HG03139 (cell line): ENCODE results near the gene CYTL1.
"Not testable (repeated sequence)": the region's sequence is repeated elsewhere in the genome, so short reads cannot be mapped to it uniquely, and the experiment has no call there.

Experiments
- ATAC-seq: cut with Tn5 transposase; IDR thresholded peaks from one replicate; pipeline ENCODE4 v1.9.1; 2021; ENCODE audit not compliant: unreplicated experiment

CYTL1 gene

GRCh38 chr4:5034206-5034605 is 14.9 kb upstream of the CYTL1 start:
- ATAC-seq, result no peak

GRCh38 chr4:5033281-5033841 is 14.1 kb upstream of the CYTL1 start:
- no peak for ATAC-seq

- ATAC-seq, result no peak
Observed at GRCh38 chr4:5032813-5033212, 13.6 kb upstream of the CYTL1 start.

- no peak for ATAC-seq
Observed at GRCh38 chr4:5030927-5031326, 11.7 kb upstream of the CYTL1 start.

GRCh38 chr4:5030221-5030620 is 11.0 kb upstream of the CYTL1 start:
- no peak for ATAC-seq

GRCh38 chr4:5029447-5029846 is 10.2 kb upstream of the CYTL1 start:
- ATAC-seq, result no peak

- ATAC-seq, result no peak
Observed at GRCh38 chr4:5028480-5028879, 9.2 kb upstream of the CYTL1 start.

DNA sequence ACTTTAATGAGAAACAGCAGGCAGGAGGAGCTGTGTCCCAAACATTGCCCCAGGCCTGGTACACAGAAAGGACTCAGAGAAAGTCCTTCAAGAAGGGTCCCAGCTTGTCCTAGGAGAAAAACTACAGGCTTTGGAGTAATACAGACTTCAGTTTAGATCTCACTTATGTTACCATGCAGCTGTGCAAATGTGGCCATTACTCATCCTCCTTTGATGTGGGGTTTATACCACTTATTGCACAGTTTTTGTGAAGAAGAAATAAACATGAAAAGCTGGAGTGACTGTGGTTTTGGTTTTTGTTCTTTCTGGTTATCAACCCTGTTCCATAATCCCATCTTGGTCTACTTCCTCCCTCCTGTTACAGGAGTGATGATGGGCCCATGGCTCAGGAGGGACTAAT is 8.1 kb upstream of the CYTL1 start:
- no peak for ATAC-seq

DNA sequence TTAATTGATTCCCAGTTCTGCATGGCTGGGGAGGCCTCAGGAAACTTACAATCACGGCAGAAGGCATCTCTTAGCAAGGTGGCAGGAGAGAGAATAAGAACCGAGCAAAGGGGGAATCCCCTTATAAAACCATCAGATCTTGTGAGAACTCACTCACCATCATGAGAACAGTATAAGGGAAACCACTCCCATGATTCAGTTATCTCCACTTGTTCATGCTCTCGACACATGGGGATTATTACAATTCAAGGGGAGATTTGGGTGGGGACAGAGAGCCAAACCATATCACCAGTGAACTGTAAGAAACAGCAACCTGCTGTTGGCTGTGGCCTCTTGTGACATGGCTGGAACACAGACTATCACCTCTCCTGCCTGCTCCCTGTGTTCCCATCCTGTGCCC is 7.1 kb upstream of the CYTL1 start:
- no peak for ATAC-seq

DNA sequence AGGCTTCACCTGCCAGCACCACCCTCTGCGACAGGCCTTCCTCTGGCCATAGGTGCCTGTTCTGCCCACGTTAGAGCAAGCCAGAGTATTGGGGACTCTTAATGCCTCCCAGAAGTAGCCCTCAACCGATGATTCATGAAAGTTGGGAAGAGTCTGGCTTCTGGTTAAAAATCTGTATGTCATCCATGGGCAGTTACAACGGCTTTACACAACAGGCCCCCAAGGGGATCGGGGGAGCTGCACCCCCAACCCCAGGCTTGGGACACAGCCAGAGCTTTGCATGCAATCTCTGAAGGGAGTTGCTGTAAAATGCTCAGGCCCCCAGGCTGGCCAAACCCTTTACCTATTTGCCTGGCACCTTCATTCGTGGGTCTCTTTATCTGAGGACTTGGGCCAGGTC is 5.4 kb upstream of the CYTL1 start:
- ATAC-seq, result no peak

- ATAC-seq, result no peak
Observed at GRCh38 chr4:5021546-5021945, 2.3 kb upstream of the CYTL1 start.

- ATAC-seq, result no peak
Observed at GRCh38 chr4:5020341-5020740, 1.1 kb upstream of the CYTL1 start.

- no peak for ATAC-seq
Observed at GRCh38 chr4:5019796-5020195, 538 bp upstream of the CYTL1 start.

- ATAC-seq, result no peak
Observed at GRCh38 chr4:5018603-5019002, 655 bp downstream of the CYTL1 start.

DNA sequence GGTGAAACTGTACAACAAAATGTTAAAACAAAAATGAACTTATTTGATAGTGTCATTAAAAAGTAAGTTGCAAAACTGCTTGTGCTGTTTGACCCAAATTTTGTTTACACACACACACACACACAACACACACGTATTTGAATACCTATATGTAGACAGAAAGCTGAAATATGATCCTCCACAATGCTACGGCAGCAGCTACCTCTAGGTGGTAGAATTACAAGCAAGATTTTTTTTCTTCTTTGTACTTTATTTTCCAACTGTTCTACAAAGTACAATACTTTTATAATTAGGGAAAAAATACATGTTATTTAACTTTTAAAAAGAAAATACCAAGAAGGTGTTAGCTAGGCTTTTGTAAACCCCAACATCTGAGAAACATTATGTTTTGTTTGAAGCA is 1.2 kb downstream of the CYTL1 start:
- ATAC-seq, result no peak

GRCh38 chr4:5014007-5014682 is 5.1 kb downstream of the CYTL1 start:
- ATAC-seq, result no peak

DNA sequence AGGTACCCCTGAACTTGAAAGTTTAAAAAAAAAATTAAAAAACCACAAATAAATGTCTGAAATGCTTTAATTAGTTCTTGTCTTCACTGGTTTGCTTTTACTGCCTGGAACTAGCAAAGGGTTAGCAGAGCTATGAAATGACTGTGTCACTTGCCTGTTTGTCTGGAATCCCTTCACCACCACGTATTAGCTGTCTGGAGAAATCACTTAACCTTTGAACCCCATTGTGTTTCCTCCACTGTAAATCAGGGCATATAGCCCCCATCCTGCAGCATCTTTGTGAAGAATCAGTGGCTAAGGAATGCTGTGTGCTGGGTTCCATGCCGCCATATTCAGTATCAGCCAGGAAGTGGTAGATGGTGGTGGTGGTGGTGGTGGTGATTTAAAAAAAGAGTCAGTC is 6.3 kb downstream of the CYTL1 start:
- ATAC-seq, result no peak

GRCh38 chr4:5012244-5012898 is 6.9 kb downstream of the CYTL1 start:
- ATAC-seq, result no peak

GRCh38 chr4:5010984-5011383 is 8.3 kb downstream of the CYTL1 start:
- no peak for ATAC-seq

DNA sequence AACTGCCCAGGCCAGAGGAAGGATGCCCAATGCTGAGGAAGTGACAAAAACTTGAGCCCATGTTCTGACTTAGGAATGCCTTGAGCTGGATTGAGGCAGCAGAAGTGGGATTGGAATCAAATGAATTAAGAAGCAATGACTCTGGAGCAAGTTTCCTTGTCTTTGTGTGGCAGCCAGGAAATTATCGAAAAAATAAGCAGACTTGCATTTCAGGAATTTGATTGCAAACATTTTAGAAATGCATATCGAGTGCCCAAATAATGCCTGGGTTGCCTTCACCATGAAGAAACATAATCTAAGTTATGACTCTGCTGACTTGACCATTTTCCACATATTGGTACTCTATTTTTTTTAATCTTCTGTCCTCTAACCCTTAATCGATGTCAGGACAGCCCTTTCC is 9.5 kb downstream of the CYTL1 start:
- no peak for ATAC-seq

DNA sequence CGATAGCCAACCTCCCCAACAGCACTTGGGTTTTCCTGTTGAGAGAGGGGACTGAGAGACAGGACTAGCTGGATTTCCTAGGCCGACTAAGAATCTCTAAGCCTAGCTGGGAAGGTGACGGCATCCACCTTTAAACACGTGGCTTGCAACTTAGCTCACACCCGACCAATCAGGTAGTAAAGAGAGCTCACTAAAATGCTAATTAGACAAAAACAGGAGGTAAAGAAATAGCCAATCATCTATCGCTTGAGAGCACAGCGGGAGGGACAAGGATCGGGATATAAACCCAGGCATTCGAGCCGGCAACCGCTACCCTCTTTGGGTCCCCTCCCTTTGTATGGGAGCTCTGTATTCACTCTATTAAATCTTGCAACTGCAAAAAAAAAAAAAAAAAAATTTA is 12.3 kb downstream of the CYTL1 start:
- ATAC-seq, result not testable (repeated sequence)

DNA sequence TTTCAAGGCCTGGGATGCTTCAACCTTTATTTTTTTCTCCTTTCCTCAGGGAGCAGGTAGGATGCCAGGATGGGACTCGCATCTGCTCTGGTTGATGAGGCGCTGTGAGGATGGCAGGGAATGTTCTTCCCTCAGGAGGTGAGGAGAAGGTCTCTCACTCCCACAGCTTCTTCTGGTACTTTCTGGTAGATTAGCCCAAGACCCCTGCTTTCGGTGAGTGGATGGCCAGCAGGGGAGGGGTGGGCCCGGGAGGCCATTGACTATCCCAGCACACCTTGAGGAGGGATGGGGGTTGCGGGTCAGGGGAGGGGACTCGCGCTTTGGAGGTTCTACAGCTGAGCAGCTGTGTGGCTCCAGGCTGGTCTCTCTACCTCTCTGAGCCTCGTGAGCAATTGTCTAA is 14.8 kb downstream of the CYTL1 start:
- ATAC-seq, result no peak

DNA sequence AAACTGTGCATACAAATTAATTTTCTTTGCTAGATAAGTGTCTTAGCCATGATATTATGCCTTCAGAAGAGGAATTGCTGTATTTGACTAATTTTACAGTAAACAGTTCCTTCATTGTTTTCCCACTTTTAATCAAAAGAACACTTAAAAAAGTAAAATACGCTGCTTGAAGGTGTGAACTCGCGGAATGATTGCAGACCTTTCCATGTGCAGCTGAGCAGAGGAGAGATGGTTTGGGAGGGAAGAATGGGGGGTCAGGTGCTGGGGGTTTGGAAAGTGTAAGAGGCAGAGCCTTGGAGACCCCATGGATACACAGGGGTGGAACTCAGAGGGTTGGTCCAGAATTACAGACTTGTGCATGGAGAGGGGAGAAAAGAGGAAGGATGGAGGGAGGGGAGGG is 15.3 kb downstream of the CYTL1 start:
- no peak for ATAC-seq
